ENCODE data around the gene PDE7B.
"Not testable (repeated sequence)": the region's sequence is repeated elsewhere in the genome, so short reads cannot be mapped to it uniquely, and the experiment has no call there.

PDE7B gene

DNA sequence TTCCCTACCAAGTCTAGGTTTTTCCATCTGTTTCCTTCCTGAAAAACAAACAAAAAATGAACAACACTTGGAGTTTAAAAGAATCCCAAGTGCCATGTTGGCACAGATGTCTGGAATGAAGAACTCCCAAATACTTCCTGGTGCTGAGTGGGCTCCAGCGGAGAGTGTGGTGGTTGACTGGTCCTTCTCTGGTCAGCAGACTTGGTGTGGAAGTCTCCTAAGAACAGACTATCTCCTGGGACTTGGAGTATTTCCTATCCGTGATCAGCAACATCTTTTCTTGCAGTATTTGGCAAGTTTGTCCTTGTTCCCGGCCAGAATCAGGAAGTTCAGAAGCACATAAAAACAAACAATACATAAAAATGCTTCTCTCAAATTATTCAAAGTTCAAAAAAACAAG lies 244.5 kb downstream of the PDE7B start:
- in situ Hi-C loops (cut with MboI; ENCODE audit: low sequenced_read_pairs): no loop called here

DNA sequence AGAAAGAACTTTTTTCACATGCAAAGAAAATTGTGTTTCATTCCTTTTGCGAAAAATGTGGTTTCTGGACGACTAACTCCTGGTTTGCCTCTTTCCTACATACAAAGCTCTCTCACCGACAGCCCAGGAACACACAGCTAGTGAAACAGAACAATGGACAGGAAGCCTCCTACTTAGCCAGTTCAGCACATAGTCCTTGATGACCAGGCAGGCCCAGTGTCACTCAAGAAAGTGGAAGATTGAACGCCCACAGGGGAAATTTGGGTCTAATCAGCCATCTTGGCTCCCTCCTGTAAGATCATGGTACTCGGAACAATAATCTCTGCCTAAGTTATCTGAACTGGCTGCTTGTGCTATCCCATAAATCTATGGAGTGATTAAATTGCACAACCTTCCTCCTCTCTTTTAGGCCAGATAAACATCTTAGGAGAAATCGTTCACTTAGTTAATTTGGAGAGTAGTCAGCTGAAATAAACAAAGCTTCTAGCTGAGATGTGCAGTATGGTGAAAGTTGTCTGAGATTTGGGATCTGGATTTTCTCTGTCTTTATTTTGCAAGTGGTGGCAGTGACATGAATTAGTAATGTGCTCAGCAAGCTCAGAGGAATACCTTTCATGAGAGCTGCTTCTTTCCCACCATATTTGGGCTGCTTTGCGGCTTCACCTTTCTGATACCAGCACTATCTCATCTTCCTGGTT lies 251.6 kb downstream of the PDE7B start:
- in situ Hi-C loops (cut with MboI; ENCODE audit: low sequenced_read_pairs): no loop called here

DNA sequence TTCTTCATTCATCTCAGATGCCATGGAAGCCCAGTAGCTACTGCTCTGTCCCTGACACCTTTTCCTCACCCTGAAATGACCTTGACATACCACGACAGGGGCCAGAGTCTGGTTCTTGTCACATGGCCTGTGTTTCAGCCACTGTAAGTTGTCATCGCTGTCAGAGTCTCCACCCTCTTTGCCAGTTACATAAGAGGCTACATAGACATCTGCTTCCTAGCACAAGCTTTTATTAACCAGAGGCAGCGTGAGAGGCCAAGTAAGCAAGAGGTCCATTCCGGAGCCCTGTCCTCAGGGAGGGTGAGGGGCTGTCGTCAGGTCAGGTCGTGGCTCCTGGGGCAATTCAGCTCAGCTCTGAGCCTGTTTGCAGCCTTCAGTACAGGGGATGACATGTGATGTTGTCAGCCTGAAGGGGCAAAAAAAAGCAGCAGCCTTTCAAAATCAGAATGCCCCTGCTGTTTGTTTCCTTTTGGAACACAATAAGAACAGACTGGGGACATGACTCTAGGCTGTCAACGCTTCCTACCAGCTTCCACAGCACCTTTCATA lies 252.3 kb downstream of the PDE7B start:
- in situ Hi-C loops (cut with MboI; ENCODE audit: low sequenced_read_pairs): no loop called here

DNA sequence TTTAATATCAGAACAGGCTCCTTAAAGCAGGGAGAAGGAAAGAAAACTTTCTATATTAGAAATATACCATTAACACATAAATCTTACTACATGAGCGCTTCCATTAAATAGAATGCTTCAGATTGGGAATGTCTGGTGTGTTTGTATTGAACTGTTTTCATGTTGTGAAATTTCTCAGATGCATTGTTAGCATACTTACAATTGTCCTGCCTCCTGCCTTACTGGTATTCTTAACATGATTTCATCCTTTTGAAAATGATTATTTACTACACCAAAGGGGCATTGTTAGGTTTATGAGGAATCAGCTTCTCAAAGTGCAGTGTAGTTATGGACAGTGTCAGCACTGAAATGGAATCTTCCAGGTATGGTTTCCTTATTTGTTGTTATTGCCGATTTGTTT lies 253.1 kb downstream of the PDE7B start:
- in situ Hi-C loops (cut with MboI; ENCODE audit: low sequenced_read_pairs): no loop called here

DNA sequence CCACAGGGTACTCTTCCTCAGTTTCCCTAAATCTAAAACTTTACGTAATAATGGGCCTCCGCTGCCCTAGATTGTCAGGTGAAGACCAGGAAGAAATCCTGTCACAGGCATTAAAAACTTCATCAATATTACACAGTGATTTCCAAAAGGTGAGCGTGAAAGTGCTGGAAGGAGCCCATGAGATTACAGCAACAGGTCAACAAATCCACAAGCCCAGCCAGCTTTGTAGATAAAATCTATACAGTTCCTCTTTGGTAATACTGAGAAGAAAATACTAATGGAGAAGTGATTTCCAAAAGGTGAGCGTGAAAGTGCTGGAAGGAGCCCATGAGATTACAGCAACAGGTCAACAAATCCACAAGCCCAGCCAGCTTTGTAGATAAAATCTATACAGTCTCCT lies 254.3 kb downstream of the PDE7B start:
- in situ Hi-C loops (cut with MboI; ENCODE audit: low sequenced_read_pairs): not testable (repeated sequence)

DNA sequence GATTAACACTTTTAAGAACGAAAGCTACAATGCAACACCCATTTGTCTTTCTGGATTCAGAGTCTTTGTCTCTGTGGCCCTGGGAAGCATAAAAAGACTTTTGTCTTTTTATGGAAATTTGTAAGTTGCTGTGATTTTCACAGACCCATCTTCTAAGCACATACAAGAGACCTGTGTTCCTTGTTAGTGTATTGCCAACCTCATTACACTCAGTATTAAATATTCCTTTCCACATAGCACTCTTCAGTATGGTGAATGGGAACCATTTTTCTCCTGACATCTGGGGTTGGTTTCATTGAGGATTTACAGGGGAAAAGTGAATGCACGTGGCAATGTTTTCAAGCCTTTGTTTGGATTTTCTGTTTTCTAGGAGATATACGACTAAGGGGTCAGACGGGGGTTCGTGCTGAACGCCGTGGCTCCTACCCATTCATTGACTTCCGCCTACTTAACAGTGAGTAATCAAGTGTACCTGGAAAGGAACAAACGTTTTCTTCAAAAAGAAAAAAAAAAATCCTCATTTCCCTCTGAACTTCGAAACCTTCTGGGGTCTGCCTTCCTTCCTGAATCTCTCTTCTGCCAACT lies 257.0 kb downstream of the PDE7B start:
- in situ Hi-C loops (cut with MboI; ENCODE audit: low sequenced_read_pairs): no loop called here

DNA sequence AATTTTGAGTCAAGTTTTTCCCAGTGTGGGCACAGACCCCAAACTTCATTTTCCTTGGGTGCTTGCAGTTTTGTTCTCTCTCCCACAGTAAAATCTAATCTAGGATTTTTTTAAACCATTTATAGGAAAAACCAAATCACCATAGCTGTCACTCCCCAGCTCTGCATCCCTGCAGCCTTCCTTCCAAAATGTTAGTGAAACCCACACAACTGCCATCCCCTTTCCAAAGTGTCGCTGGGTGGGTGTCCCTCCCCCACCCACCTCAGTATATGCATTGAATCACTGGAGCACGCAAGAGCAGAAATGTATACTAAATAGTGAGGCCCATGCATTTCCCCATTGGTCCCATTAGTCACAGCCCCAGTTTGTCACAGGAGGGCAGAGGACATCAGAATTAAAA lies 260.3 kb downstream of the PDE7B start:
- in situ Hi-C loops (cut with MboI; ENCODE audit: low sequenced_read_pairs): no loop called here

DNA sequence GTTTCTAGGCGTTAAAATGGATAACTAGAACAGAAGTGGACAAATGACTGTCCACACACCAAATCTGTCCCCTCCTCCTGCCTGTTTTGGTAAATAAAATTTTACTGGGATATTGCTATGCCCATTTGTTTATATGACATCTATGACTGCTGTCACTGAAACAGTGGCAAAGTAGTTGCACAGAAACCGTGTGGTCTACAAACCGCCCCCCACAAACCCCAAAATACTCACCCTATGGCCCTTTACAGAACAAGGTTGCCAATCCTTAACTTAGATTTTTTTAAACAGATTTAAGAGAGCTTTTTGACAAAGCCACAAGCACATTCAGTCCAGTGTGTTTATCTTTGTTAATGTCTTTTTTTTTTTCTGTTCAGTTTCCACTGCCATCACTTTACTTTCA lies 260.8 kb downstream of the PDE7B start:
- in situ Hi-C loops (cut with MboI; ENCODE audit: low sequenced_read_pairs): no loop called here

DNA sequence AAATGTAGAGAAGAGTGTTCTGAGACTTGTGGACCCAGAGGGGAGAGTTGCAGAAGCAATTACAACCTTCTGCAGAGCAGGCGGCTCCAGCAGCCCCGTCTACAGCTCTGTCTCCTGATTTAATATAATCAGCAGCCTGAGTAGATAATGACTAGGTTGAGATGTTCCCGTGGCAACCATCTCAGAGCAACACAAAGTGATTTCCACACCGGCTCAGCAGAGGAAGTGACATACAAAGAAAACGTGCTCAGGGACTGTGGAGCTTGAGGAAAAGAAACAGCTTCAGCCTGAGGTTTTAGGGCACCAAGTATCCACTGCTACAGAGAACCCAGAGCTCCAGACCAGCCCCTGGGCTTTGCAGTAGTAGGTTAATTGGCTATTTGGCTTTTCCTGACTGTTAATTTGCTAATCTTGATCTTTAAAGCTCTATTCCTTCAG lies 262.3 kb downstream of the PDE7B start:
- in situ Hi-C loops (cut with MboI; ENCODE audit: low sequenced_read_pairs): no loop called here

DNA sequence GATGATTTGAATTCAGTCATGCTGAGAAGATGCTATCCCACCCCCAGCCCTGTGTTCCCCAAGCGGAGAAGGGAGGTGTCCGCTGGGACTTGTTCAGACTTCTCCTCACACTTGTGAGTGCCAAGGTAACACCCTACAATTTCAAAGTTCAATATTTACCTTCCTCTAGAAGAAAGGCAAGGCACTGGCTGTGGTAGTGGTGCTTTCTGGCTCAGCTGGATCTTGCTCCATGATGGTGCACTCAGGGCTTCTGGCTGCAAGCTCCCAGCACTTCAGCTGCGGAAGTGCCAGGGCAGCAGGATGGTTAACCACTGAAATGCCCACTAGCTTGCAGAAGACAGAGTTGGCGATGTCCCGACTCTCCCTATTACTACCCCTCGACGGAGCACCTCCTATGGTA lies 263.2 kb downstream of the PDE7B start:
- in situ Hi-C loops (cut with MboI; ENCODE audit: low sequenced_read_pairs): no loop called here

DNA sequence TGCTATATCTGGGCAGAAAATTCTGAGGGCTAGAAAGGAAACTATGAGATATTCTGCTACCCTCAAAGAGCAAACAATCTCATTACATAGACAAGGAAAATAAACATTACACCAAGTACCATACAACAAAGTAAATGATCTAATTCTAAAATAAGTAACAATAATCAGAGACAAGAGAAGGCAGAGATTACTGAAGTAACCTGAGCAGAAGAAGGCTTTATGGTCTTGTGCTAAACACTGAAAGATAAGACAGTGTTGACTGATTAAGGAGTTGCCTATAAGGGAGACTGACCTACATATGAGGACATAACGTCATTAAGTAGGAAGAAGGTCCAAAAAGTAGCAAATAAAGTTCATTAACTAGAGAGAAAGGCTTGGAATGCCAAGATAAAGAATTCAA lies 264.4 kb downstream of the PDE7B start:
- in situ Hi-C loops (cut with MboI; ENCODE audit: low sequenced_read_pairs): no loop called here

GRCh38 chr6:136117081-136117480 lies 265.6 kb downstream of the PDE7B start:
- in situ Hi-C loops (cut with MboI; ENCODE audit: low sequenced_read_pairs): no loop called here

DNA sequence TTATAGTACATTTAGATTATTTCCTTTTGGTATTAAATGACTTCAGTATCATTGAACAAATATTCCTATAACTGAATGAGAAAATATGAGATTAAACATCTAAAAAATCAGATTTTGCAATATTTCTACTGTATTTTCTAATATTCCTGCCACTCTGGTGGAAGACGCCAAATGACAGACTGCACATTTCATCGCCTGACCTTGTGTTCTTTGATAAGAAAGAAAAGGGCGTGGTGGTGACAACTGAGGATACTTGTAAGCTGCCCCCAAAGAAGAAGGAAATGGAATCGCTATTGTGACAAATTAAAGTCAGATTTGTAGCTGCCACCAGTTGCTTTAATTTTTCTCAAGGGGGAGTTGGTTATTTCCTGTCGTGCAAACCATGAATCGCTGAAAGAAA lies 267.3 kb downstream of the PDE7B start:
- in situ Hi-C loops (cut with MboI; ENCODE audit: low sequenced_read_pairs): no loop called here

- in situ Hi-C loops (cut with MboI; ENCODE audit: low sequenced_read_pairs): no loop called here
Measured at GRCh38 chr6:136123468-136123867, 272.0 kb downstream of the PDE7B start.

DNA sequence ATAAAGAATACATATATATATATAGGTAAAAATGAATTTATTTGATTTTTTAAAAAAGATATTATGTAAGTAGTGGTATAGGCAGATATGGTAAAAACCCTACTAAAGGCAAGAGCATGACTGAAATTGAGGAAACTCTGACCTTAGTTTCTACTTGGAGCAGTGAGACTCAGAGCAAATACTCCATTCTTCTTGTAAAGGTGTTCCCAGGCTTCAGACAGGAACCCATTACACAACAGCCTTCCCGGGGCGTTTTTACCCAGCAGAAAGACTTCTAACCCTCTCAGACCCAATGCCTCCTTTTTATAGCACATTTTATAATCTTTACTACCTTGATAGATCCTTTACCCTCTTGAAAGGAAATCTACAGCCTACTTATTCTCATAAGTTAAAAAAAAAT lies 274.1 kb downstream of the PDE7B start:
- in situ Hi-C loops (cut with MboI; ENCODE audit: low sequenced_read_pairs): no loop called here

GRCh38 chr6:136127873-136128272 lies 276.4 kb downstream of the PDE7B start:
- in situ Hi-C loops (cut with MboI; ENCODE audit: low sequenced_read_pairs): no loop called here

GRCh38 chr6:136129365-136129764 lies 277.9 kb downstream of the PDE7B start:
- in situ Hi-C loops (cut with MboI; ENCODE audit: low sequenced_read_pairs): no loop called here

DNA sequence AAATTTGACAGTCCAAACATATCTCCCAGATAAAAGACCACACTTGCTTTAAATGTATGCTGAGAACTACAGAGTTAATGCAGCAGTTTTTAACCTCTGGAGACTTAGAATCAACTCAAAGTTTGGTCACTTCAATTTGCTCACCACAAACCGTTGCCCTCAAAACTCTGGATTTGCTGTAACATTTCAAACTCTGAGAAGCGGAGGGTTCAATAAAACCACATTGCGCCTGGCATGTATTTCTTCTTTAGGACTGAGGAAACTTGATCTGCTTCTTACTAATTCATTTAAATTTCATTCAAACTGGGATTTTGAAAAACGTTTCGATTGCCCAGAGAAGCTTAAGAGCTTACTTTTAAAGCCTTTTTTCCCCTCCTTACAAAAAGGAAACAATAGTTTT lies 282.8 kb downstream of the PDE7B start:
- in situ Hi-C loops (cut with MboI; ENCODE audit: low sequenced_read_pairs): no loop called here

DNA sequence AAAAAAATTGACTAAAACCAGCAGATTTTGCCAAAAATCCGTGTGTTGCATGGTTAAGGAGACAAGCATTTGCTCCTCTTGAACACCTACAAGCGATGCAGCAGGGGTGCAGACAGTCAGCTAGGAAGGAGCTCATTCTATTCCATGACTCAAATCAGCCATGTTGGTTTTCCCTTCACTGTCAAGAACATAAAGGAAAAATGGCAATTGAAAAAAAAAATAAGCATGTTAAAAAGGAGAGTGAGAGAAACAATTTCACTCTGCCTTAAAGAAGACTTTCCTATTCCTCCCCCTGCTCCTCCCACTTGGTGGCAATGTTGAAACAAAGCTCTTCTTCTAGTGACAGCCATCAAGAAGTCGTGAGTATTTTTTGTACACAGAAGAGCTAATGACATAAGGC lies 283.2 kb downstream of the PDE7B start:
- in situ Hi-C loops (cut with MboI; ENCODE audit: low sequenced_read_pairs): no loop called here

- in situ Hi-C loops (cut with MboI; ENCODE audit: low sequenced_read_pairs): no loop called here
Measured at GRCh38 chr6:136136274-136136673, 284.8 kb downstream of the PDE7B start.

DNA sequence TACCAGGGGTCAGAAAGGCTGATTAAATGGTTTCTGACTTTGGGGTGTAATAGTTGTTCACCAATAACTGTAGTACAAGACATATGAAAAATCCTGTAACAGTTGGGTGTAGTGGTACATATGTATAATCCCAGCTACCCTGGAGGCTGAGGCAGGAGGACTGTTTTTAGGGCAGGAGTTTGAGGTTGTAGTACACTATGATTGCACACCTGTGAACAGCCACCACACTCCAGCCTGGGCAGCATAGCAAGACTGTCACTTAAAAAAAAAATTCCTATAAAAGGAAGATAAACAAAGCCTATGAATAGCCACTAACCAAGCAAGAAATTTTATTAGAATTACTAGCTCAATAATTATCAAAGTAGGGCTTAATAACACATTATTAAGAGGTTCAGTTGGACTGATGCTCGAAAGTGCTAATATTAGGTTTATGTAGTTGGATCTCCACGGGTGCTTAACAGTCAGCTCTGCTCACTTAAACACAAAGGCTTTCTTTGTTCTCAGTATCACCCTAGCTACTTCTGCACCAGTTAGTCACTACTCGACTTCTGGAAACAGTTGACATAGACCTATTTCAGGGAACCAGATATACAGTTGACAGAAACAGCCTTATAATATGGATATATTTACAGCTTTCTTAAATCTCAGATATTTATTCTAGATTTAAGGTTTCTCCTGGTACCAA lies 285.6 kb downstream of the PDE7B start:
- in situ Hi-C loops (cut with MboI; ENCODE audit: low sequenced_read_pairs): no loop called here

GRCh38 chr6:136137739-136138402 lies 286.4 kb downstream of the PDE7B start:
- in situ Hi-C loops (cut with MboI; ENCODE audit: low sequenced_read_pairs): no loop called here

Measured in hTERT RPE-1 (cell line).